ENCODE measurements around the gene PLEKHD1.

DNA sequence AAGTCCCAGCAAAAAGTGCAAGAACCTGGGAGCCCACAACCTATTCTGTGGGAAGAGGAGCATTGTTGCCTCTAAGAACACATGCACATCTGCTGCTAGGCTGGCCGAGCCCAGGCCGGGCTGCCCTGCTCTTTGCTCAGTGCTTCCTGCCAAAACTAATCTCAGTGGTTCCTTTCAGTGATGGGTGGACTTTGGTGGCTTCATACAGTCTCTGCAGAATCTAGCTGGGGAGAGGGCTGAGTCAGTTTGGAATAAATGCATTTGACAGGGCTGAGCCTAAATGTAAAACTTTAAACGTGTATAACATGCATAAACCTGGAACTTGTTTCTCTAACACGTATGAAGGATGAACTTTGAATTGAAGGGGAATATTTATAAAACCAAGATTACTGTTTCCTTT is 45.6 kb downstream of the PLEKHD1 start:
- TF ChIP-seq ZFP3 (CRISPR knock-in tag; IDR thresholded peaks at IDR 0.05) (no peak), PPARA (CRISPR knock-in tag; IDR thresholded peaks at IDR 0.05; ENCODE audit: borderline replicate concordance) (no peak), ZC3H10 (CRISPR knock-in tag; IDR thresholded peaks at IDR 0.05) (no peak), RARB (CRISPR knock-in tag; IDR thresholded peaks at IDR 0.05) (no peak), TCF4 (CRISPR knock-in tag; IDR thresholded peaks at IDR 0.05; ENCODE audit: borderline replicate concordance) (no peak), OSR1 (CRISPR knock-in tag; IDR thresholded peaks at IDR 0.05) (no peak), ZNF565 (CRISPR knock-in tag; conservative IDR thresholded peaks at IDR 0.05; ENCODE audit: low read depth) (no peak)
- TF ChIP-seq, protein P1, sequence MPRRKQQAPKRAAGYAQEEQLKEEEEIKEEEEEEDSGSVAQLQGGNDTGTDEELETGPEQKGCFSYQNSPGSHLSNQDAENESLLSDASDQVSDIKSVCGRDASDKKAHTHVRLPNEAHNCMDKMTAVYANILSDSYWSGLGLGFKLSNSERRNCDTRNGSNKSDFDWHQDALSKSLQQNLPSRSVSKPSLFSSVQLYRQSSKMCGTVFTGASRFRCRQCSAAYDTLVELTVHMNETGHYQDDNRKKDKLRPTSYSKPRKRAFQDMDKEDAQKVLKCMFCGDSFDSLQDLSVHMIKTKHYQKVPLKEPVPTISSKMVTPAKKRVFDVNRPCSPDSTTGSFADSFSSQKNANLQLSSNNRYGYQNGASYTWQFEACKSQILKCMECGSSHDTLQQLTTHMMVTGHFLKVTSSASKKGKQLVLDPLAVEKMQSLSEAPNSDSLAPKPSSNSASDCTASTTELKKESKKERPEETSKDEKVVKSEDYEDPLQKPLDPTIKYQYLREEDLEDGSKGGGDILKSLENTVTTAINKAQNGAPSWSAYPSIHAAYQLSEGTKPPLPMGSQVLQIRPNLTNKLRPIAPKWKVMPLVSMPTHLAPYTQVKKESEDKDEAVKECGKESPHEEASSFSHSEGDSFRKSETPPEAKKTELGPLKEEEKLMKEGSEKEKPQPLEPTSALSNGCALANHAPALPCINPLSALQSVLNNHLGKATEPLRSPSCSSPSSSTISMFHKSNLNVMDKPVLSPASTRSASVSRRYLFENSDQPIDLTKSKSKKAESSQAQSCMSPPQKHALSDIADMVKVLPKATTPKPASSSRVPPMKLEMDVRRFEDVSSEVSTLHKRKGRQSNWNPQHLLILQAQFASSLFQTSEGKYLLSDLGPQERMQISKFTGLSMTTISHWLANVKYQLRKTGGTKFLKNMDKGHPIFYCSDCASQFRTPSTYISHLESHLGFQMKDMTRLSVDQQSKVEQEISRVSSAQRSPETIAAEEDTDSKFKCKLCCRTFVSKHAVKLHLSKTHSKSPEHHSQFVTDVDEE (CRISPR knock-in tag; IDR thresholded peaks at IDR 0.05), result no peak
- TF ChIP-seq, protein P2, sequence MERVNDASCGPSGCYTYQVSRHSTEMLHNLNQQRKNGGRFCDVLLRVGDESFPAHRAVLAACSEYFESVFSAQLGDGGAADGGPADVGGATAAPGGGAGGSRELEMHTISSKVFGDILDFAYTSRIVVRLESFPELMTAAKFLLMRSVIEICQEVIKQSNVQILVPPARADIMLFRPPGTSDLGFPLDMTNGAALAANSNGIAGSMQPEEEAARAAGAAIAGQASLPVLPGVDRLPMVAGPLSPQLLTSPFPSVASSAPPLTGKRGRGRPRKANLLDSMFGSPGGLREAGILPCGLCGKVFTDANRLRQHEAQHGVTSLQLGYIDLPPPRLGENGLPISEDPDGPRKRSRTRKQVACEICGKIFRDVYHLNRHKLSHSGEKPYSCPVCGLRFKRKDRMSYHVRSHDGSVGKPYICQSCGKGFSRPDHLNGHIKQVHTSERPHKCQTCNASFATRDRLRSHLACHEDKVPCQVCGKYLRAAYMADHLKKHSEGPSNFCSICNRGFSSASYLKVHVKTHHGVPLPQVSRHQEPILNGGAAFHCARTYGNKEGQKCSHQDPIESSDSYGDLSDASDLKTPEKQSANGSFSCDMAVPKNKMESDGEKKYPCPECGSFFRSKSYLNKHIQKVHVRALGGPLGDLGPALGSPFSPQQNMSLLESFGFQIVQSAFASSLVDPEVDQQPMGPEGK (CRISPR knock-in tag; IDR thresholded peaks at IDR 0.05; ENCODE audit: borderline replicate concordance), result no peak
- TF ChIP-seq, protein P3, sequence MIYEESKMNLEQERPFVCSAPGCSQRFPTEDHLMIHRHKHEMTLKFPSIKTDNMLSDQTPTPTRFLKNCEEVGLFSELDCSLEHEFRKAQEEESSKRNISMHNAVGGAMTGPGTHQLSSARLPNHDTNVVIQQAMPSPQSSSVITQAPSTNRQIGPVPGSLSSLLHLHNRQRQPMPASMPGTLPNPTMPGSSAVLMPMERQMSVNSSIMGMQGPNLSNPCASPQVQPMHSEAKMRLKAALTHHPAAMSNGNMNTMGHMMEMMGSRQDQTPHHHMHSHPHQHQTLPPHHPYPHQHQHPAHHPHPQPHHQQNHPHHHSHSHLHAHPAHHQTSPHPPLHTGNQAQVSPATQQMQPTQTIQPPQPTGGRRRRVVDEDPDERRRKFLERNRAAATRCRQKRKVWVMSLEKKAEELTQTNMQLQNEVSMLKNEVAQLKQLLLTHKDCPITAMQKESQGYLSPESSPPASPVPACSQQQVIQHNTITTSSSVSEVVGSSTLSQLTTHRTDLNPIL (CRISPR knock-in tag; IDR thresholded peaks at IDR 0.05; ENCODE audit: low read depth), result no peak
